Stimulated activated CD4-positive, alpha-beta T cell treated with anti-CD3 and anti-CD28 coated beads, TNF-alpha, amount 100 ng/mL, for 24 hours (primary cell): ENCODE measurements around the gene CD44.

ENCODE experiments used
- DNase-seq, 3 experiments: peaks; one replicate each; pipeline ENCODE4 v3.0.0-alpha.2; 2020; ENCODE audit warnings: low read depth in 3 of 3

CD44 gene

DNA sequence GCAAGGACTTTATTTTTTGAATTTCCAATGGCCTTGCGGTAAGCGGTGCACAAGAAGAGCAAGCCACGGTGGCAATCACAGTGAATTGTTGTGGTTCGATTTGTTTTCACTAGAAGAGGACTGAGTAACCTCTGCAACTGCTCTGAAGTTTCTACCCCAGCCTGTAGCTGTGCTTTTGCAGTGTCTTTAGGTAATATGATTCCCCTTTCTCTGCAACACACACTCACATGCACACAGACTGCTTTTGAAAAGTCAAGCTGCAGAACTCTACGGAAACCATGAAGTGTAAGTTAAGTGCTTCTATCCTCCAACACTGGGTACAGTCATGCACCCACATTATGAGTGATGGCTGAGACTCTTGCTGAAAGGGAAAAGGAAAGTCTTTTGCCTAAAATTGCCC is 38.4 kb downstream of the CD44 start:
- DNase-seq = no peak

DNA sequence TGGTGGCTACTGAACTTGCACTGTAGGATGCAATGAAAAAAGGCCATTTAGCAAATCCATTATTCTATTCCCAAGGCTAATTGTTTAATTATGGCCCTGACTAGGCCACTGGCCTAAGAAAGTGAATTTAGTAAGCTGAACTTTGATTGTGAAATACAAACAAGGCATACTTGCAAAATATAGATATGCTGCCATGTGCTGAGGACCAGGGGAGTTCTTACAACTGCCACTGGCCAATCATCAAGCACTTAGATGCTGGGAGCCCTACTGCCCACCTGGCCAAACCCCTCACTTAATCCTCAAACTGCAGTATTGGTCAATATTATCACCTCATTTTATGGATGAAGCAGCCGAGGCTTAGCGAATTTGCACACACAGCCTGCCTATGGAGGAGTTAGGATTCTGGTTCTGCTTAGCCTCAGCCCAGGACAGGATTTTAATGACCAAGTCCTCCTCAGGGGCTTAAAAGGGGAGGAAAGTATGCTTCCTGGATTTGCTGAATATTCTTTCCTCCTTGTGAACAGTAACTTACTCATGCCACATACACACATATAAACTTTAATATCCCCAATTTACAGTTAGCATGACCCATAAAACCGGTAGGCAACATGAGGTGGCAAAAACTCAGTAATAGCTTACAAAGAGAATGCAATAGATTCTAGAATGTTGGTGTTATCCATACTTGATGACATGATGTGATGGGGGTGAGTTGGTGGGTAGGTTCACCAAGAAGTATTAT is 39.3 kb downstream of the CD44 start:
- DNase-seq = no peak

DNA sequence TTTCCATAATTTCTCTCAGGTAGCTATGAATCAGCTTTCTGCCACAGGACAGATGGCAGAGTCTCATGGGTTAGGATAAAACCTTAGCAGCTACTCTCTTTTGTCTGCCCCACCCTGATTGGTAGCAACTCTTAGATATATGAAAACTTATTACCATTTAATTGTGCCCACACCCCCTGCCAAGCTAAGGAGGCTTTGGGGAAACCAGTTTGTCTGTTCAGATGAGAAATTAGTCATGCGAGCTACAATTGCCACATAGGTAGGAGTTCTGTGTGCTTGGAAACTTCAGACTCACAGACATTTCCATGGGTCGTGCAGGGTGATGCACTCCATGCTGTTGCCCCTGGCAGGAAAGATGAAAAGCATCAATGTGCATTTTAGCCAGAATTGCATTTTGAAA is 39.9 kb downstream of the CD44 start:
- DNase-seq = no peak

DNA sequence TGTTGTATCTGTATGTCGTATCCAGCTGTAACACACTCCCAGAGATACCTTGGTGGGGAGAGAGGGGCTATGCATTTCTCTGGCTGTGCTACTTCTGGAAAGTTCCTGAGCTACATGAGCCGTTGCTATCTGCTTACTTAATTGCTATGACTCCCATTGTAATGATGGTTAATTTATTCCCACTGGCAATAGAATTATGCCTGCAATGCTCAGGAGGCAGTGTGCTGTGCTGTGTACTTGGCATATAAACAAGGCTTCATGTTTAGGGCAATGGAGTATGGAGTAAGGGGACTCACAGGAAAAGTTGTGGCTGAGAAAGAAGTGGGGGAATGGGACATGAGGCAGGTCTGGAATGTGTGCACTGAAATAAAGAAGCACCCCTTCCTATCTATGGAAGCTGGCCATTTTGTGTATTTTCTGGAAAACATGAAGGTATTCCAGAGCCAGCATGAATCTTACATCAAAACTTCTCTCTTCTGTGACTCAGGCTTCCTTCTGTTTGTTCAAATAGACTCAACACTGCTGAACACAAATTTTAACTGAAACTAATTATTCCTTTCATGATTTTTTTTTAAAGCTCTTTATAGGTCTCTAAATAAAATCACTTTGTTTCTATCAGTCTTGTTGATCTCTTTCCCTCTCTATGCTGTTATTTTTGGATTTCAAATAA is 40.6 kb downstream of the CD44 start:
- no peak for DNase-seq

DNA sequence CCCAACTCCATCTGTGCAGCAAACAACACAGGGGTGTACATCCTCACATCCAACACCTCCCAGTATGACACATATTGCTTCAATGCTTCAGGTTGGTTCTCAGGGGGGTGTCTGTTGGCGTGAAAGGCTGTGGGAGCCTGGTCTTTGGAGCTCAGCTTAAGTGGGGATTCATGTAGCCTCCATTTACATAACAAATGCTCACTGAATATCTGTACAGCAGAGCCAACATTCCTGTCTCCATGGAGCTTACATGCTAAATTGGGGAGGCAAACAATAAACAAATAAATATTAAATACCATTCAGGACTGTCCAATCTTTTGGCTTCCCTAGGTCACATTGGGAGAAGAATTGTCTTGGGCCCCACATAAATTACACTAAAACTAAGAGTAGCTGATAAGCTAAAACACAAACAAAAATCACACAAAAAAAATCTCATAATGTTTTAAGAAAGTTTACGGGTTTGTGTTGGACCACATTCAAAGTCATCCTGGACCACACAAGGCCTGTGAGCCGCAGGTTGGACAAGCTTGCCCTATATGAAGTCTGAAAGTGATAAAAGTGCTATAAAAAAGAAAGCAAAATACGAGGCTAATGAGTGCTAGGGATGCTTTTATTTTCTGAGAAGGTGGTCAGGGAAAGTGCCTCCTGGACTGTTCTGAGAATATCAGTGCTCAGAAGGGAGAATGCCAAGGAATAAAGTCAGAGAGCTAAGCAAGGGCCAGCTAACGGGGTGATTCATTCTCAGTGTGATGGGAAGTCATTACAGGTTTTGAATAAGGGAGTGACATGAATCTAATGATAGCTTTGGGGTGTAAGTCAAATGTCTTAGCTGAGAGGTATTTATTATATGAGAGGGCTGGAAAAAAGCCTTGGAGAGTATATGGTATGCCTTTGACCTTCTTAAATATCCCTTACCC is 41.6 kb downstream of the CD44 start:
- no peak for DNase-seq

DNA sequence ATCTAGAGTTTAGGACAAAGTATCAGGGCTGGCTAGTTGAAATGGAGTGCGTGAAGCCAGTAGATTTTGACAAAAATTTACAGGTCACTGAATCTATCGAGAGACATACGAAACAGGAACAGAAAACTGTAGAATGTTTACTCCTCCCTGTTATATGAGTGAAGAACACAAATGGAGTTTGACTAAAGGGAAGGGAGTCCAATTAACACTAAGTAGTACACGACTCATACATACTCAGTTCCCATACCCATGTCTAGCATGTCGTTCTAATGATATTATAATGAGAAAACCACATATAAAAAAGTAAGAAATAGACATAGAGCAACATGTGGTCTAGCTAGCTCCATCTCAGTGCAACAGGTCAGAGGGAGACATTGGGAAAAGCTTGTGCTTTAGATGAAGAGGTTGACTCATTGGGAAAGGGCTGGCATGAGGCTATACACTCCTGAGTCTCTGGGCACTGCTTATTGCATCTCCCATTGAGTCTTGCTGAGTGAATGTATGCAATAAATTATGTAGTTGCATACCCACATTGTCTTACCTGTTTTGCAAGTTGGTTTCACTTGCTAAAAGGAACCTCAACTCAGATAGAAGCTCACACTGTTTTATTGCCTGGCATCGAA is 43.5 kb downstream of the CD44 start:
- DNase-seq = no peak

DNA sequence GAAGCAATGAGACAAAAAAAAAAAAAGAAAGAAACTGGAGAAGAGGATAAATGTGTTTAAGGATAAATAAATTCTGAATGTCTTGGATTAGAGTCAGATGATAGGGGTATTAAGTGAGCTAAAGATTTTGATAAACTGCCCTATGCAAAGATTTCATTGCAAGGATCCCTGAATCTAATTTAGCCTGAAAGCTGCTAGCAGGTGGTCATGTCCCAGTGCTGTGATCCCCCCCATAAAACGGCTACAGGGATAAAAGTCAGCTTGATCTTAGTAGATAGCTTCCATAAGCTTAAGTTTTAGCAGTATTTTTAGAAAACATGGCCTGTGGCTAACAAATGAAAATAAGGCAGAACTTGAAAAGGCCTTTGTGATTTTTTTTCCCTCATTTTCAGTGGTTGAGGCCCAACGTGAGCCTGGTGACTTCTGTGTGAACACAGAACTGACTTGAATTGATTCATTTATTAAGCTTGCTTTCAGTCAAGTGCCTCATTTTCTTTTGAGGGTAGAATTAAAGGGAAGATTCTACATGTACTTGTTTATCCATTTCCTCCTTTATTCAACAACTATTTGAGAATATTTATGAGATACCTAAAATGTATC is 44.5 kb downstream of the CD44 start:
- DNase-seq = no peak

DNA sequence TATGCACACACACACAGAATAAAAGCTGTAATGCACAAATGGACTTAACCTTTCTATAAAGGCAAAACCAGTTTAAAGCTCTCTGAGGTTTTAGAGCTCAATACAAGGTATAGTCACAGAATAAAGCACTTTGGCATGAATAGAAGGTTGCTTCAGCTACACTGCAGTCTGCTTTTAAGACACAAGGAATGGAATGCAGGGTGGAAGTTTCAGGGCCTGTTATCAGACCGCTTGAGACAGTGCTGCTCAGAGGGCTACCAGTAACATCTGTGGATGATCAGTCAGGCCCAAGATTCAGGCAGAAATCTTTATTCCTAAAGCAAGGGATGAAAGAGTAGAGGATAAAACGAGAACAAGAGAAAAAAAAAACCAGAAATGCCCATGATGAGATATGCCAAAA is 46.7 kb downstream of the CD44 start:
- no peak for DNase-seq

DNA sequence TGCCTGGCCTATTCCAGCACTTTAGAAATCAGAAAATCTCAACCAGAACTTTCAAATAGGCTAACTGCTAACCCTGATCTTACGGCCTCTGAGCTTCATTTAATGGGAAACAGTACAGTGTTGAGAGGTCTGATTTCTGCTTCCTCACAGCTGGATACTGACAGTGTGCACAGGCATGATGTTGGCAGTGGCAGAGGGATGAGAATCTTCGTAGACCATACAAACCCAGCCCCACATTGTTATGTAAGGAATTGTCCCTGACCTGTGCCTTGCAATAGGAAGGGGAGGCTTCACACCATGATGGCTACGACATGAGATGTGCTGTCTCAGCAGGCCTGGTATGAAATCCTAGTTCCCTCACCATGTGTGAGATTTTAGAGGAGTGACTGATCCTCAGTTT is 49.0 kb downstream of the CD44 start:
- no peak for DNase-seq

DNA sequence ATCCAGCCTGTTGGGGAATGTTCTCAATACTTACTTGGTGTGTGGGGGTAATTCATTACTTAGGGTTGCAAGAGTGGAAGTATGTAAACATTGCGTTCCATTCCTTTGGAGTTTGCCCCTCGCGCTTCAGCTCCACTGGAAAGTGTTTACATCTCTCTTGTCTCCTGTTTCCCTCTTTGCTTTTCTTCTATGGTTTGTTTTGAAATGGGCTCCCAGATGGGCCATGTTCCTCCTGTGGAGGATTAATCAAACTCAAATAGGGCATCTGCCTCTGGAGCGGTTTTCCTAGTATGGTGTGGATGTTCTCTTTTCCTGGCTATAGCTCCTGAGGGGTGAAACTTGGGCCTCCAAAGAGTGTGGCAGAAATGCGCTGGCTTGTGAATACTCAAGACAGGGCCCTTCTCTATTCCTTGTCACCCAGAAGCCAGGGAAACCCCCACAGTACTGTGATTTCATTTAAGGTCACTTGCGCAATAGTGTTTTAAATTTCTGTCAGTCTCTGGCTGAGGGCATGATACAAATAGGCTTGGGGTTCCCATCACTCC is 51.9 kb downstream of the CD44 start:
- DNase-seq = no peak

DNA sequence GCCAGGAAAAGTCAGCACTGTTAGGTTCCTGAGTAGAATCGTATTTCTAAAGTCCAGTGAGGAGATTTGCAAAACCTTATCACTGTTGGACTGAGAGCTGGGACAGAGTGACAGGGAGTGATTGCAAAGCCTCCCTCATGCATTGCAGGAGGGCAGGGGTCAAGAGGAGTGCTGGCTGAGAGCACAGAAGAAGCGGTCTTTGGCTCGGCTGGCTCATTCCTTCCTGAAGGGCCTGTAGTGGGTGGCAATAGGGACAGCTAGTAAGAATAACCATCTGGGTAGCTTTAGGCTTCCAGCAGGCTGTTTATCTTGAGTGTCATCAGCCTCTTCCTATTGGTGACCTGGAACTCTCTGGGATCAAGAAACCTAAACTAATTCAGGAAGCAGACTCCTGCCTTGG is 53.4 kb downstream of the CD44 start:
- no peak for DNase-seq

DNA sequence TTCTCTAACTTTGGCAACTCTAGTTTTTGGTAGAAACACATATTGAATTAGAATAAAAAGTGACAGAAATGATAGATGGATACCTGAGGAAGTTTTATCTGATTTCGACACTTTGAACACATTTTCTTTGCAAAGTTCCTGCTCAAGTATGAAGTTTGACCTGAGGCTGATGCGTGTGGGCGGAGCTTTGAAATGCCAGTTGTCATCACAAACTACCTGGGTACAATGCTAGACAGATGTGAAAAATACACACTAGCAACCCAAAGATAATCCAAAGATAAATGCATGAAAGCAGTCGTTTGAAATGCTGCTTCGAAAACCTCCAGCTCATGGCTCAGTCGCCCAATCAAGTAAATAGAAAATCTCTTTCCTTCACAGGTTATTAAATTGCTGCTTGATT is 54.8 kb downstream of the CD44 start:
- DNase-seq = no peak

DNA sequence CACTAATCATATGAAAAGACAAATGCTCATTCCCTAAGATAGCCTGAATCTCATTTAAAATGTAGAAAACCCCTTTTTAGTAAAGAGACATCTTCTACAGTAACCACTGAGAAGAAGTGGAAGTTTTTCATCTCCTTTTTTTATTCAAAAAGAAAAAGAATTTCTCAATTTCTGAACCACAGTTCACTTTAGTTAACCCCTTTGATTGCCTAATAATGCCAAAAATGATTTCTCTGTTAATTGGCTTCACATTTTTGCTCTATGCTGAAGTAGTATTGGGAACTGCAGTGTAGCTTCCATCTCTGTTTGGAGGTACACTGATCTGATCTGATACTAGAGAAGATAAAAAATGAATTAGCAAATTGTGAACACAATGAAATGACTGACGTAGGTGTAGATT is 58.3 kb downstream of the CD44 start:
- DNase-seq = no peak

DNA sequence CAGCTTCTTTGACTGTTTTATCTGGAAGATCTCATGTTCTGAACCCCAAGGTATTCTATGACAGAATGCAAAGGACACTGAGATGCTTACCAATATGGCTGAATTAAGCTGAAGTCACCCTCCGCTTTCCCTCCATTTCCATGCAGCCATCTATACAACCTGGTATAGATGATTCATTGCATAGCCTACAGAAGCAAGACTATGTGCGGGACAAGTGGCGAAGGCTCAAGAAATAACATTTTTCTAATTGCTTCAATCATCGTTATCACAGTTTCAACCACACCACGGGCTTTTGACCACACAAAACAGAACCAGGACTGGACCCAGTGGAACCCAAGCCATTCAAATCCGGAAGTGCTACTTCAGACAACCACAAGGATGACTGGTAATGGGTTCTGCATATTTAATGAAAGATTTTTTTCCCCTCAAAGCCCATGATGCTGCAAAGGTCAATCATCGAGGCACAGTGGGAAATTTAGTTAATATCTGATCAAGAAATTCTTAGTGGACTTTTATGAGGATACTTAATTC is 61.9 kb downstream of the CD44 start:
- no peak for DNase-seq

DNA sequence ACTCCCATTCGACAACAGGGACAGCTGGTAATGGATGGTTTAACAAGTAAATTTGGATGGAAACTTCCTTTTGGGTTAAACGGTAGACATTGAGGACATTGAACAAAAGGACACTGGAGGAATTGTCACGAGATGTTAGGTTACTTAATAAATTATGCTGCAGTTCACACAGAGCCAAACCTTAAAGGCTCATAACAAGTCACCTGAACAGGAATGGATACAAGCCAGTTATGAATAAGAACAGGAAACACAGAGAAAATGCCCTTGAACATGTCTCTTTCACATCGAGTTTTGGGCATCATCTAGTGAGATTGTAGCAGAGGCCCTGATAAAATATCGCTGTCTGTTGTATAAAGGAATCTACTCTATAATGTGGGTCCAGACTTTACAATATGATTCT is 65.6 kb downstream of the CD44 start:
- DNase-seq = no peak

DNA sequence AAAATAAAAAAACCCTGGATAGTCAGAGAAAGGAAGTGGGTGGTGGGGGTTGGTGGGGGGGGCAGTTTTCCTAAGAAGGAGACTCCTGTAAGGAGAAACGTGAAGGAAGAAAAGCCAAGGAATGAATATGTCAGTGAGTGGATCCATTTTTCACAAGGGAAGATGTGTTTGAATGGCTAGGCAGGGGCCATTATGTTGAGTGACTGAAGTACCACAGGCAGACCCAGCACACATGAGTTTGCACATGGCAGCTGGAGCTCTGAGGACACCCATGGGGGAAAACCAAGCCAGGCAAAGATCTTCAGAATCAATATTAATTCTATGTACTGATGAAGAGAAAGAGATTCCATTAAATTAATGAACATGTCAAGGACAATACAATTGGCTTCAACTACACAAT is 67.6 kb downstream of the CD44 start:
- no peak for DNase-seq

DNA sequence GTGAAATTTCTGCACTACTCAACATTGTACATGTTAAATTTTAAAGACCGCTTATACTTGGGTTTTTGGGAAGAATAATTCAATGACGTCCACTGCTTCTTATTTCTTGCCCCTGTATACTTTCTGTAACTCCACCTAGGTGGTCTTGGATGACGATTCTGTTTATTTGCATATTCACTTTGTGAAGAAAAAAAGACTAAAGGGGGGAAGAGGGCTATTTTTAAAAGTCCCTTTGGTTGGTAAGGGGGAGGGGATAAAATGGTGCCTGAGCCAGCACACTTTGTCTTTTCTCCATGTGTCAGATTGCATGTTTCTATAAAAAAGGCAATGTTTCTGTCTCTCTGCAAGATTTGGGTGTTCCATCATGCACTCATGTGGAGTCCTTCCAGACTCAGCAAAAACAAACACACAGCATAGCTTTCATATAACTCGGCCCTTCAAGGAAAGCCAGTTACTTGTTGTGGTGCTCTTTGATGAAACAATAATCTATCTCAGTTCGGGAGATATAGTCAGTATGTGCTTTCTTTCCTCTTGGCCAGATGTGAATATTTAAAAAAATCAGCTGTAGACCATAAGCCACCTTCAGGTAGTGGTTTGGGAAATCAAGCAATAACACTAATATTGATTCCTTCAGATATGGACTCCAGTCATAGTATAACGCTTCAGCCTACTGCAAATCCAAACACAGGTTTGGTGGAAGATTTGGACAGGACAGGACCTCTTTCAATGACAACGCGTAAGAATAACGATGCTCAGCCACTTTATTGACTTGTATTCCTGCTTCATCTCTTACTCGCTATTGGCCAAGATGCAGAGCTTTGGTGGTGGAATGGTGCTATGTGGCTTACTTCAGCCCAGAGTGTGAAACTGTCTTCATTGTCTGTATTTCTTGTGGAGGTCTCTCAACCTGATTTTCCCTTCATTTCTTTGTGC is 68.8 kb downstream of the CD44 start:
- no peak for DNase-seq

DNA sequence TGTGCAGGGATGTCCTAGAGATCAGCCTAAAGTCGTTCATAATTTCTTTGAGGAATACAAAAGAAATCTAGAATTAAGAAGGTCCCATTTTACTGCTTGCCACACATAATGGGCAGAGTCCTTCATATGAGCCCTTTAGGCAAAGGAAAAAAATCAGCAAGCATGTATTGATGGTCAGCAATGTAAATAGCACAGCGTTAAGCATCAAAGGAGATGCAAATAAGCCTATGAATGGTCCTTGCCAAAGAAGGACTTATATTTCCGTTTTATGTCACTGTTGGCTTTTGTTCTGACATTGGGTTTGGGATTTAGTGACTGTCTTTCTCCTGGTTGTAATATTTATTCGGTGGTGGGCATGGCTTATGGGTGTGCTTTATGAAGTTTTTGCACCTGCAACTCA is 69.8 kb downstream of the CD44 start:
- no peak for DNase-seq

DNA sequence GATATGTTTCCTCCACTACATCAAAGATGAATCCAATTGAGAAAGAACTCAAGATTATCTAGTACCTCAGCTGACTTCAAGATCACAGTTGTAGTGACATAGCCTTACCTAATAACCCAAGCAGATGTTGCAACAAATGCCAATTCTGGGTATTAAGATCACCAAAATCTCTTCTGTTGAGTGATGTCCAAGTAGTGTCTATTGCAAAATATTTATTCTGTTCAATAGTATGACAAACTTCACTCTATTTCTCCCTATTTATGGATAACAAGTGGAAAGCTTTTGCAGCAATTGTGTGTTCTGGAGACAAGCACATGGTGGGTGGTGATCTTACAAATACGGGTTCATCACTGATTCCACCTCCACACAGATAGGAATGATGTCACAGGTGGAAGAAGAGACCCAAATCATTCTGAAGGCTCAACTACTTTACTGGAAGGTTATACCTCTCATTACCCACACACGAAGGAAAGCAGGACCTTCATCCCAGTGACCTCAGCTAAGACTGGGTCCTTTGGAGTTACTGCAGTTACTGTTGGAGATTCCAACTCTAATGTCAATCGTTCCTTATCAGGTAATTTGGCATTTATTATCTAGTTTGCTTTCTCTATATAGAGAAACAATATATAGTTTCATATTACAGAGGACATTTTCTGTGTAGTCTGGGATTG is 72.0 kb downstream of the CD44 start:
- DNase-seq = no peak

DNA sequence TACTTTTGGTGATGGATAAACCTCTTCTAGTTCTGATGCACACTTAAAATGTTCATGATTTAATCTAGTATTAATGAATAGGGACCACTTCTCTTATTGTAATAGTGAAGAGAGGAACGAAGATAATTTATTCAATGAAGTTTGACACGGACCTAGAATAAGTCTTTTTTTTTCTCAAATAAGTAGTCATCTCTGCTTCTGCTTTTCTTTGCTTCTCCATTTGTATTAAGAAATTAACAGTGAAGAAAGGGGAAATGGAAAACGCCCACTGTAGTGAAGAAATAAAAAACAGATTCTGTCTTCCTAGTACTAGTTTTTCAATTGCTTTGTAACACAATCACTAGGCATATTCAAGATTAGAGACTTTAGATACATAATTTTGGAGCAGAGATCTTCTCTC is 73.0 kb downstream of the CD44 start:
- DNase-seq = no peak
